Gastrocnemius medialis (tissue), 4 donors: ENCODE results near the gene CGREF1.

Experiments
- CTCF ChIP-seq, 5 experiments: fragments of 450-650 bp in 3 of 5; fragments of 200-600 bp in 2 of 5; sonication (generic) in 2 of 5; IDR thresholded peaks in 4 of 5; conservative IDR thresholded peaks in 1 of 5; 1 replicate in 4 of 5; 2 replicates in 1 of 5; pipeline ENCODE4 v1.5.1; 2016 to 2019; ENCODE audit warnings: antibody characterized with exemption in 5 of 5, mild to moderate bottlenecking in 3 of 5, moderate library complexity in 3 of 5
- POLR2A ChIP-seq, 2 donors: fragments of 450-650 bp; IDR thresholded peaks; one replicate each; pipeline ENCODE4 v1.6.1; 2017; ENCODE audit warnings: antibody characterized with exemption in 2 of 2, mild to moderate bottlenecking in 2 of 2, moderate library complexity in 2 of 2

- TF ChIP-seq CTCF (IDR thresholded peaks at IDR 0.05 in 4 of 5, conservative IDR thresholded peaks at IDR 0.05 in 1 of 5) = no peak
- no peak for TF ChIP-seq POLR2A (IDR thresholded peaks at IDR 0.05)
Measured at GRCh38 chr2:27145682-27146081, 26.8 kb upstream of the CGREF1 start.
